Thyroid gland (tissue), 4 donors: Measurements from ENCODE around the gene HDGFL2. TPM values are rescaled to one million over a fixed set of nuclear protein-coding genes. Genes with fewer than 3 reads are reported as not detected.

Source experiments
- DNase-seq, 2 donors: peaks; one replicate each; pipeline ENCODE4 v3.0.0-alpha.2; 2019
- H3K27ac ChIP-seq, 3 donors: fragments of 200-600 bp; sonication (generic); 1 replicate in 2 of 3; 2 replicates in 1 of 3; pipeline ENCODE4 v1.5.1; 2016 to 2019; ENCODE audit warnings: mild to moderate bottlenecking in 1 of 3, moderate library complexity in 1 of 3
- H3K27me3 ChIP-seq: fragments of 200-600 bp; sonication (generic); one replicate; pipeline ENCODE4 v1.5.1; 2019
- H3K36me3 ChIP-seq, 2 donors: fragments of 200-600 bp; sonication (generic); one replicate each; pipeline ENCODE4 v1.5.1; 2016 to 2019
- H3K4me1 ChIP-seq, 2 donors: fragments of 200-600 bp; sonication (generic); one replicate each; pipeline ENCODE4 v1.5.1; 2017 to 2019
- H3K4me3 ChIP-seq, 3 donors: fragments of 200-600 bp; sonication (generic); replicated peaks in 1 of 3; 1 replicate in 2 of 3; 2 replicates in 1 of 3; pipeline ENCODE4 v1.5.1; 2016; ENCODE audit warnings: mild to moderate bottlenecking in 1 of 3
- H3K9me3 ChIP-seq: fragments of 200-600 bp; sonication (generic); one replicate; pipeline ENCODE4 v1.5.1; 2017
- CTCF ChIP-seq, 6 experiments: fragments of 200-600 bp in 3 of 6; fragments of 450-650 bp in 3 of 6; sonication (generic) in 3 of 6; IDR thresholded peaks; one replicate each; pipeline ENCODE4 v1.5.1; 2016 to 2019; ENCODE audit warnings: antibody characterized with exemption in 6 of 6, mild to moderate bottlenecking in 2 of 6, inconsistent platforms in 1 of 6, moderate library complexity in 1 of 6
- POLR2A ChIP-seq, 2 donors: fragments of 450-650 bp; IDR thresholded peaks; one replicate each; pipeline ENCODE4 v1.6.1; 2017; ENCODE audit warnings: antibody characterized with exemption in 2 of 2, mild to moderate bottlenecking in 2 of 2, moderate library complexity in 1 of 2
- WGBS, 2 donors: methylation state at CpG; one replicate each; pipeline ENCODE4 v1.1.5; 2017; 5-methylcytosine and 5-hydroxymethylcytosine counted together
- intact Hi-C: fragments of 100-400 bp; cut with DNase I; formaldehyde crosslinking; loops from one replicate; pipeline ENCODE4 v1.15.1; 2023
- total RNA-seq, 4 donors: library from RNA; depleted of rRNA; stranded (reverse); fragments of >200 nt; gene quantifications; one replicate each; pipeline ENCODE4 v1.2.3, GENCODE V29; 2016

The HDGFL2 gene
- total RNA-seq, 4 donors from 2014 or later: 26.5 to 42.3 (median 28.4) TPM

GRCh38 chr19:4533334-4533733 is 61.2 kb downstream of the HDGFL2 start:
- Histone ChIP-seq H3K36me3 (no peaks in the 10 kb centered on the region), H3K9me3 (no peaks in the 10 kb centered on the region), H3K4me1 (peaks cover 8 to 9% of the 10 kb centered on the region in 2 donors), H3K4me3 (no peak overlapping the region), H3K27me3 (no peaks in the 10 kb centered on the region), H3K27ac (no peak overlapping the region)
- intact Hi-C loops: no loop called here
- no peak for TF ChIP-seq CTCF (IDR thresholded peaks at IDR 0.05)
- TF ChIP-seq POLR2A (IDR thresholded peaks at IDR 0.05): no peak
- WGBS, 2 donors: 84 to 90% methylated on average over 4 to 9 of the region's 9 CpGs
- DNase-seq: no peak

- WGBS, 2 donors: 83 to 84% methylated on average over 8 to 9 of the region's 9 CpGs
- H3K27me3 ChIP-seq: no peaks in the 10 kb centered on the region
Measured at GRCh38 chr19:4533835-4534424, 61.8 kb downstream of the HDGFL2 start.

GRCh38 chr19:4534836-4535658 is 63.0 kb downstream of the HDGFL2 start, which contains the start of gene PLIN5:
TSS of gene PLIN5 (minus strand) at chr19:4535224. CDS start at chr19:4534074, 1,150 bp downstream.
- peak; percentile 82 to 84 for DNase-seq
- 9 to 18% methylated on average over 15 to 17 of the region's 49 CpGs for WGBS, 2 donors
- Histone ChIP-seq H3K9me3 (no peaks in the 10 kb centered on the region), H3K4me3 (peak within 1 kb of the TSS in 1 of 3 donors; percentile 5), H3K27ac (no peak within 1 kb of the TSS), H3K27me3 (no peaks in the 10 kb centered on the region), H3K4me1 (peaks cover 8 to 9% of the 10 kb centered on the region in 2 donors), H3K36me3 (no peaks in the 10 kb centered on the region)
- intact Hi-C loops: no loop called here
- TF ChIP-seq CTCF (IDR thresholded peaks at IDR 0.05): no peak
- TF ChIP-seq POLR2A (IDR thresholded peaks at IDR 0.05): peak in 1 of 2 donors; percentile 5

More at GRCh38 chr19:4533835-4534424, 61.8 kb downstream of the HDGFL2 start:
- intact Hi-C loops: no loop called here
- Histone ChIP-seq H3K9me3 (no peaks in the 10 kb centered on the region), H3K4me1 (peaks cover 8 to 9% of the 10 kb centered on the region in 2 donors), H3K4me3 (no peak overlapping the region), H3K36me3 (no peaks in the 10 kb centered on the region), H3K27ac (no peak overlapping the region)
- DNase-seq: no peak
- TF ChIP-seq CTCF (IDR thresholded peaks at IDR 0.05) (no peak), POLR2A (IDR thresholded peaks at IDR 0.05) (no peak)

DNA sequence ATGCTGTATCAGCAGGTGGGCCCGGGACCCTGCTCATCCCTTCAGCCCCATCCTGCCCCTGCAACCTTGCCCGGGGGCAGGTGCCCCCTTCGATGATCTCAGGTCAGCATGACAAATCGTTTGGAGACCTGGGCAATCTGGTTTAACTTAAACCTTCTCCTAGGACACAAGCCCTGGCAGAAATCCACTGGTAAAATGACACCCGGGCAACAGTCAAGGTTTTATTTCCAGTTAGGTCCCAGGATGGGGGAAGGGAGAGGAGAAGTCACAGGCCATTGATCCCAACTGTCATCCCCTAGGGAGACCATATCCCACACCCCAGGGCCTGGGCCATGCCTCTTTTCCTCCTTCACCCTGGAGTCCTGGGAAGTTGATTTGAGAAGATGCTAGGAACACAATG is 64.7 kb downstream of the HDGFL2 start:
- TF ChIP-seq POLR2A (IDR thresholded peaks at IDR 0.05) (no peak), CTCF (IDR thresholded peaks at IDR 0.05) (no peak)
- intact Hi-C loops: no loop called here
- no peak overlapping the region for H3K4me3 ChIP-seq
- no peaks in the 10 kb centered on the region for H3K36me3 ChIP-seq
- H3K27ac ChIP-seq: no peak overlapping the region
- 60 to 71% methylated on average over 4 to 5 of the region's 5 CpGs for WGBS, 2 donors
- no peaks in the 10 kb centered on the region for H3K27me3 ChIP-seq
- no peak for DNase-seq
- peaks cover 8 to 9% of the 10 kb centered on the region in 2 donors for H3K4me1 ChIP-seq
- H3K9me3 ChIP-seq: no peaks in the 10 kb centered on the region
